Stimulated activated CD4-positive, alpha-beta T cell treated with anti-CD3 and anti-CD28 coated beads, Interleukin-4, amount 100 ng/mL, for 24 hours (primary cell): Measurements from ENCODE around the gene PTTG1IP2.

Source experiments
- DNase-seq: peaks from one replicate; pipeline ENCODE4 v3.0.0-alpha.2; 2020

PTTG1IP2 gene

DNA sequence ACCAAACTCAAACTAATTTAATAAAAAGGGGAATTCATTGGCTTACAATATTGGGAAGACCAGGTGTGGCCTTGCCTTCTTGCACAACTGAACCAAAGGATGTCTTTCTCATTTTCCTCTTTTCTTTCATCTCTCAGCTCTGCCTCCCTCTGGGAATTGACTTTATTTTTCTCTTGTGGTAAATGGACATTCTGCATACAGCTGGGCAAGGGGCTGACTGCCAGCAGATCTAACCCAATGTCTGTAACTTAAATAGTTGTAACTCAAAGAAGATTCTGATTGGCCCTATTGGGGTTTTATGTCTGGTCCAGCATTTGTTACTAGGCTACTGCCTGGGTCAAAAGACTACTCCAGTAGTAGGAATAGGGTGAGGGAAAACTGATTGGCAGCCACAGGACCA, 15.3 kb downstream of the PTTG1IP2 start:
- DNase-seq, result no peak

DNA sequence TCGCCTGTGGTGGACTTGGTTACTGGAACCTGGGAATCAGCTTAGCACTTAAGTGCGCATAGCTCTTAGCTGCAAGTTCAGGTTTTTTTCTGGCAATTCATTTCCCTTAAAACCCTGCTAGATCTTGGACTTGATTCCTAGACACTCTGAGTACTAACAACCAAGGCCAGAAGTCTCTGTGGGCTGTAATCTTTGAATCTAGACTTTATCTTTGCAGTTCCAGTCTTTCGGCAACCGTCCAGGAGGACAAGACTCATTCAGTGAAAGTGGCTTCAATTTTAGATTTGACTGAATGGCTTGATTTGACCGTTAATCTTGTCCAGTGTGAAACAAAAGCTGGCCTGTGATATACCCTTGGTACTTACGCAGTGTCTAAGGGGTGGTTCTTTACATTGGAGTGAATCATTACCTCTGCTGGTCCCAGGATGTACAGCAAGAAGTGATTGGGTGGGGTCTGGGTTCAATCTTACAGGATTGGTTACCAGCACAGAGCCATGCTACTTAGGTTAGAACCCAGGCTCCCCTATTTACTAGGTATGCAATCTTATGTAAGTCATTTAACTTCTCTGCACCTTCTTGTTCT, 16.4 kb downstream of the PTTG1IP2 start:
- DNase-seq, result no peak

DNA sequence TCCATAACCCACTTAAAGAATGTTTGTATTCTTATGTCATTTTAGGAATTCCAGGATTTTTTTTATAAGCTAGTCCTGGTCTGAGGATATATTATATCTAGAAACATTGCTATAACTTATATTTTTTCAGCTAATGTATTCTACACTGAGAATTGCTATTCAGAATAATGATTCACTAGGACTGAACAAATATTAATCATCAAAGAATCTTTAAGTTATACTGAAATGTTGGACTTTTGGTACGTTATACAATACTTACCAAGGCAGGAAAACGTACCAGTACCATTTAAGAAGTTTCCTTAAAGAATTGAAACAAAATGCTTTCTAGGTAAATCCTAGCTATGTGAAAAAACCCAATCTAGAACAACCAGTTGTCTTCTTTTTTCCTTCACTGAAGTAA, 18.4 kb downstream of the PTTG1IP2 start:
- no peak for DNase-seq

DNA sequence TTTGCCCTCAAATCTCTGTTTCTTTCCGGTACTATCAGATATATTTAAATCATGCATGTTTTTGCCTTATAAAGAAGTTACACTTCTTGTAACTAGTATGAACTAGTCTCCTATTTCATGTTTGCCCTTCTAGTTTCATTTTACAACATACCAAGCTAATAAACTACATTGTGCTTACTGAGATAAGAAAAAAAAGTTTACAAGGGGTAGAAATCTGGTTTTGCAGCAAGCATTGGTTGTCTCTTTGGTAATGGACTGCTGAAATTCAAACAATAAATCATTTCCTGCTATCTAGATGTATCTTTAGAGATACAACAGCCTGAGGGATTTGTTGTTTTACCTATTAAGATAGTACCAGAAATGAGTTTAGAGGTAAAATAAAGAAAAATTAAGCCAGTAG, 18.8 kb downstream of the PTTG1IP2 start:
- DNase-seq, result no peak

DNA sequence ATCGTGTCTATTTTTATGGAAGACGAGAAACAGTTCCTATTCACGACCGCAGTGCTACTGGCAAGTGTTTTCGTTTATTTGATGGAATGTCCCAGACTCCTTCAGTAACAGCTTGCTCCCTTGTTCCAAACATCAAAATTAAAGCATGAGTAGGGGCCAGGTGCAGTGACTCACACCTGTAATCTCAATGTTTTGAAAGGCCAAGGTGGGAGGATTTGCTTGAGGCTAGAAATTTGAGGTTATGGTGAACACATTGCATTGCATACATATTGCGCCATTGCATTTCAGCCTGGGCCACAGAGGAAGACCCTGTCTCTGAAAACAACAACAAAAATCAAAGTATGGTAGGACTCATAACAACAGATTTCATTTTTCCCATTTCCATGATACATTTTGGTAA, 22.8 kb downstream of the PTTG1IP2 start:
- DNase-seq, result no peak

DNA sequence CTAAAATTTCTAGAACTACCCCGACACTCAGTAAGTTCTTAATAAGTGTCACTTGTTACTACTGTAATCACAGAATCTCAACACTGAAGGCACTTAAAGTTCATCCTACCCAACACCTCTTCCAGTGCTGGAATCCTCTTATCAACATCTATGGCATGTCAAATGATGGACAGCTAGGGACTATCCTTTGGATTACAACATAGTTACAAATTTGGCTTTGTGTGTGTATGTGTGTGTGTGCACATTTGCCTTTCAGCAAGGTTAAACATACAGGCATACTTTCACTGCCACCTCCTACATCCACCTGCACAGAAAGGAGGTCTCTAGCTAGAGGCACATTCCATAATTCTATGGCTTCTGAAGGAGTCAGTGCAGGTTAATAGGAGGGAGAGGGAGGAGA, 25.8 kb downstream of the PTTG1IP2 start:
- DNase-seq, result no peak

DNA sequence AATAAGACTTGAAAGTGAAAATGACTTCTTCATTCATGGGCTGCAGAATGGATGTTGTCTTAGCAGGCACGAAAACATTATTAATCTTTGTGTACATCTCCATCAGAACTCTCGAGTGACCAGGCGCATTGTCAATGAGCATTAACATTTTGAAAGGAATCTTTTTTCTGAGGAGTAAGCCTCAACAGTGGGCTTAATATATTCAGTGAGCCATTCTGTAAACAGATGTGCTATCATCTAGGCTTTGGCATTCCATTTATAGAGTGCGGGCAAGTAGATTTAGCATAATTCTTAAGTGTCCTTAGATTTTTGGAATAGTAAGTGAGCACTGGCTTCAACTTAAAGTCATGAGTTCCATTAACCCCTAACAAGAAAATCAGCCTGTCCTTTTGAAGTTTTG, 33.1 kb downstream of the PTTG1IP2 start:
- DNase-seq, result no peak

DNA sequence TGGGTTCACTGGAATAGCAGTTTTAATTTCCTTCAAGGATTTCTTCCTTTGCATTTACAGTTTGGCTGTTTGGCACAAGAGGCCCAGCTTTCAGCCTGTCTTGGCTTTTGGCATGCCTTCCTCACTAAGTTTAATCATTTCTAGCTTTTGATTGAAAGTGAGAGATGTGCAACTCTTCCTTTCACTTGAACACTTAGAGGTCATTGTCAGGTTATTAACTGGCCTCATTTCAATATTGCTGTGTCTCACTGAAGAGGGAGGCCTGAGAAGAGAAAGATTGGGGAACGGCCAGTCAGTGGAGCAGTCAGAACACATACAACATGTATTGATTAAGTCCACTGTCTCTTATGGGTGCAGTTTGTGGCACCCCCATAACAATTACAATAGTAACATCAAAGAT, 33.9 kb downstream of the PTTG1IP2 start:
- DNase-seq, result no peak

DNA sequence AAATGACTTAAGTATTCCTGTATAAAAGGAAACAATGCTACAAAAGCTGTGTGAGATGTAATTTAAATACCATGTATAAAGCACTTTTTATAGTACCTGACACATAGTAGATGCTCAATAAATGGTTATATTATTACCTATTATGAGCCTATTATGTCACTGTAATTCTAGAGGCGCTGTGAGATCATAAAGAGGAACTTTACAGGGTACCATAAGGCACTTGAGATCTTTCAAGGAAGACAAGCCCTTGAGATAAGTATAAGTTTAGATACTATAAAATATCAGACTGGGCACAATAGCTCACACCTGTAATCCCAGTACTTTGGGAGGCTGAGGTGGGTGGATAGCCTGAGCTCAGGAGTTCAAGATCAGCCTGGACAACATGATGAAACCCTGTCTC, 38.3 kb downstream of the PTTG1IP2 start:
- DNase-seq, result no peak

DNA sequence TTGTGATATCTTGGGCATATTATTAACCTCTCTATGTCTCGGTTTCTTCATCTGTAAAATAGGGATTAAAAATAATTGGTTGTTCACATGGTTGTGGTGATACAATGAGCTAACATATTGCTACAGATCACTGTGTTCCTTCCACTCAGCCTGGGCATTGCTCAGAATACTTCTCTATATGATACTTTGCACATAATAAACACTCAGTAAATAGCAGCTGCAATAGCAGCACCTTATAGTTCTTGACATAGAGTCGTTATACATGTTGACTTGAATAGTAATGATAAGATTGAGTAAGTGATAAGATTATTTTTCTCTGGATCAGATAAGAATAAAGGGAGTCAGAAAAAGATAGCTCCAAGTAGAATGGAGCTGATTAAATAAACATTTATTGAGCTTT, 42.3 kb downstream of the PTTG1IP2 start:
- no peak for DNase-seq

DNA sequence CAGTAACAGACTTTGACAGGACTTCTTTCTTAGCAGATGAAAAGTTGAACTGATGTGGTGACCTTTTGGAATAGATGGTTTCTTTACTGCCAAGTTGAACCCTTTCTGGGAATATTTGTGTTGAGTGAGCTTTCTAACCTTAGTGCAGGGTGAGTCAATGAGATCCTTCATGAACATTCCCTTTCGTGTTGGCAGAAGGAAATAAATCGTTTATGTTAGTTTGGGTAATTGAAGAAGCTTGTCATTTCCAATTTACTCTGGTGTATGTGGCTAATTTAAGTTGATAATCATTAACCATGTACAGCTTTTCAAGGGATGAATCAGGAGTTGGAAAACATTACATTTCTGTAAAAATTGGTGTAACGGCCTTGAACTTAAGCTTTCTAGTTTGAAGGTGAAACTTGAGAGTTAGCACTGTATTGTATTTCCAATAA, 43.4 kb downstream of the PTTG1IP2 start:
- no peak for DNase-seq

DNA sequence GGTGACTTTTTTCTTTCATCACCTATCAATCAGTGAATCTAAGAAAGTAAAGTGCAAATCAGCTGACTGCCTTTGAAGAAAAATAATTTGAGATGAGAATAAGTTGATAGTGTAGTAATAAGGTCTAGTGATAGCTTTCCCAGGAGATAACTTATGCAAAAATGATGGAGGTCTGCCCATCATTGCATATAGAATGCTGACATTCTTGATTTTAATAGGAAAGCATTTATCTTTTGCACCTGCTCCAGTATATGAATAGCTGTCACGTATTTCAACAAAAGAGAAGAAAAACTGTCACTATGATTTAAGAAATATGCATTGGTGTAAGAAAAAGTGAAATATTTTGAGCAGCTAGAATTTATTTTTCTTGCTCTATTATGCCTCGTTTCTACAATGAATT, 46.8 kb downstream of the PTTG1IP2 start:
- DNase-seq, result no peak

DNA sequence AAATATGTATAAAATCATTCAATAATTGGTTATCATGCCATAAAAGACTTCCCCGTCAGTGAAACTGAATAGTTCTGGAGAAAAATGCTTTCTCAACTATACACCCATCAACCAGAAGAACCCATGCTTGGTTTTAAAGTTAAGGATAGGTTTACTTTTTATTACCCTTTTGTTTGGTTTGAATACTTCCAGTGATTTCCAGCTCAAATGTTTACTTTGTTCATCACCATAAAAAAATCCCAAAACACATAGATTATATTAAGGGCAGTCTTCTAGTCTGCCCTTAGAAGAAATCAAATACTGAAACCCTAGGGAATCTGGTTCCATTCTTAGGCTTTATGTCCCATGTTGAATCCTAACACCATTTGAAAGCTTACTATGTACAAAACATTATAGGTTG, 49.2 kb downstream of the PTTG1IP2 start:
- DNase-seq, result no peak

DNA sequence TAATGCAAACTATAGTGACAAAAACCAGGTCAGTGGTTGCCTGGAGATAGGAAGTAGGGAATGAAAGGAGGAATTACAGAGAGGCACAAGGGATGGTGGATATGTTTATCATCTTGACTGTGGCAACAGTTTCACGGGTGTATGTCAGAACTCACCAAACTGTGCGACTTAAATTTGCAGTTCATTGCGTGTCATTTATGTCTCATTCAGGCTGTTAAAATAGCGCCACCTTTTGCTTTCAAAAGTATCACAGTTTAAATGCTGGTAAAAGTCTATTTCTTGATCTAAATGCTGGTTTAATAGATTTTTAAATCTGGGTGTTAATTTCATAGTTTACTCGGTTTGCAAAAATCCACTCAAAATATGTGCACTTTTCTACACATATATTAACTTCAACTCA, 51.0 kb downstream of the PTTG1IP2 start:
- no peak for DNase-seq

DNA sequence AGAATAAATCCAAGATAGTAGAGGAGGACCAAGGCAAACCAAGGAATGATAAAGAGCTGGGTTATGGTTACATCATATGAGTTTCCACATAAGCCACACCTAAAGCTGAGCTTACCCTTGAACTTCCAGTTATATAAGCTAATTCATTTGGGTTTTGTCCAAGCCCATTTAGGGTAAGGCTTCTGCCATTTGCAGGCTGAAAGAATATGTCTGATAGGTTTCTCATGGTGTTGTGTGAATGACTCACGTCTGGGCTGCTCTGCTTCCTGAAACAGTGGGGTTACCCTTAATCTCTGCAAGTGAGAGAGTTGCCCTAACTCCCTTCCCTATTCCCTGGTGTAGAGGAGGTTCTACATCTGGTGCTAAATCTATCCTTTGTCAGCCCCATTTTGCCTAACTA, 60.8 kb downstream of the PTTG1IP2 start:
- no peak for DNase-seq

DNA sequence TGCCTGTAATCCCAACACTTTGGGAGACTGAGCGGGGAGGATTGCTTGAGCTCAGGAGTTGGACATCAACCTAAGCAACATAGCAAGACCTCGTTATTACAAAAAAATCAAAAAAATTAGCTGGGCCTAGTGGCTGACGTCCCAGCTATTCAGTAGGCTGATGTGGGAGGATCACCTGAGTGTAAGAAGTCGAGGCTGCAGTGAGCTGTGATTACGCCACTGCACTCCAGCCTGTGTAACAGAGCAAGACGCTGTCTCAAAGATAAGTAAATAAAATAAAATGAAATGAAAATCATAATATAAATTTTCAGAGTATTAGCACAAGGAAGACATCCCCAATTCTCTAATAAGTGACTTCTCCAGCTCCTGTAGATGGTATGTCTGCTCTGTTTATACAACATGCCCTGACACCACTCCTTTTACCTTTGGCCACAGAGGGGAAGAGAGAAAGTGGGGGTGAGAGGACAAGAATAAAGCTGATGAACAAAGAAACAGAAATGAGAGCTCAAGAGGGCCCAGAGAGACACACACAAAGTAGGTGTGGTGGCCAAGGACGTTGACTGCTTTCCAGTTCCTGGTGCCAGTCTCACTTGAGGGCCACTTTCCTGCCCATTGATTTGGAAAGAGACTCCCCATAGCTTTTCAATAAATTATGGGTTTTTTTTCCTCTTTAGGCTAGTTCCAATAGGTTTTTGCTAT, 62.9 kb downstream of the PTTG1IP2 start:
- no peak for DNase-seq

DNA sequence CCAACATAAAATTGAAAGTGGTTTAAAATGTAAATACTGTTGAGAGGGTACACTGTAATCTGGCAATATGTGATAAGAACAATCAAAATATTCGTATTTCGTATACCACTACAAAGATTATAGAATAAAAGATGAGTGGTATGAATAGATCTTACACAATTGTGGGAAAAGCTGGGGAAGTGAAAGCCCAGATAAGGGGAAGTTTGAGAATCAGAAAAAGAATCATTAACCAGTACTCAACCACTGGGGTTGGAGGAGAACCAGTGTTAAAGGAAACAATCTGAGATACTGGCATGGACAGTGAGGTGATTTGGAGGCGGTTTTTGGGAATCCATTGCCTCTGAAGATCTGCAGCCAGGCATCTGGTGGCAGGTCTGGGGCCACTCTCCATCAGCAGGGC, 67.0 kb downstream of the PTTG1IP2 start:
- DNase-seq, result no peak

DNA sequence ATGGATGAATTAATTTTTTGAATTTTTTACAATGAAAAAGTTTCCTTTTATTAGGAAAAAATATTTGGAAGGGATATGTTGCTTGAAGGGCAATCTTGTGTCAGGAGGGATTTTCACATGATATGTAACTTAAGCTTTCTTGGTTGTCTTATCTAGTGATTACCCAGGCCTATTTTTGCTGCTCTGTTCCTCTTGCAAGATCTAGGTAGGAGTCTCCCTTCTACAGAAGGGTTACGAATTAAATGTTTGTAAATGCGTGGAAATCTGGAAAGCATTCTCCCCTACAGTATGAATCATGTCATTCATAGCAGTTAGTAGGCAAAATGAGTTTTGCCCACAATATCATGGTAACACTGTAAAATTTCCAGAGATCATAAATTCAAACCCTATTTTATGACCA, 69.0 kb downstream of the PTTG1IP2 start:
- DNase-seq, result no peak

DNA sequence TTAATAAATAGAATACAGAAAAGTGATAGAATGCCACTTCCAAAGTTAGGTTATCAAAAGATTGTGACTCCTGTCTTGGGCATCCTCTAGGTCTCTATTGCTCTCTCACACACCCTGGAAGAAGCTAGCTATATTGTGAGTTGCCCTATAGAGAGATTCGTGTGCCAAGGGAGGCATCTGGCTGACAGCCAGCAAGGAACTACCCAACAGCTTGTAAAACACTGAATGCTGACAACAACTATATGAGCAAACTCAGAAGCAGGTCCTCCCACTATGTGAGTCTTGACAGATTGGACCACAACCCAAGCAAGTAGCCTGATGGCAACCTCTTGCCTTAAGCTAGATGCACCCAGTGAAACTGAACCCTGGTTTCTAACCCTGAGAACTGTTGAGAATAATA, 71.0 kb downstream of the PTTG1IP2 start:
- no peak for DNase-seq

DNA sequence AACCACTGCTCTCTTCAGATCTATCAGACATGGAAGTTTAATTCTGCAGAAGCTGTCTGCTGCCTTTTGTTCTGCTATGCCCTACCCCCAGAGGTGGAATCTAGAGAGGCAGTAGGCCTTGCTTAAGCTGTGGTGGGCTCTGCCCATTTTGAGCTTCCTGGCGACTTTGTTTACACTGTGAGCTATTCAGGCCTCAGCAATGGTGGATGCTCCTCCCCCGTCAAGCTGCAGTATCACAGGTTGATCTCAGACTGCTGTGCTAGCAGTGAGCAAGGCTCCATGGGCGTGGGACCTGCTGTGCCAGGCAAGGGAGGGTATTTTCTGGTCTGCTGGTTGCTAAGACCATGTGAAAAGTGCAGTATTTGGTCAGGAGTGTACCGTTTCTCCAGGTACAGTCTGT, 81.6 kb downstream of the PTTG1IP2 start:
- DNase-seq, result no peak

DNA sequence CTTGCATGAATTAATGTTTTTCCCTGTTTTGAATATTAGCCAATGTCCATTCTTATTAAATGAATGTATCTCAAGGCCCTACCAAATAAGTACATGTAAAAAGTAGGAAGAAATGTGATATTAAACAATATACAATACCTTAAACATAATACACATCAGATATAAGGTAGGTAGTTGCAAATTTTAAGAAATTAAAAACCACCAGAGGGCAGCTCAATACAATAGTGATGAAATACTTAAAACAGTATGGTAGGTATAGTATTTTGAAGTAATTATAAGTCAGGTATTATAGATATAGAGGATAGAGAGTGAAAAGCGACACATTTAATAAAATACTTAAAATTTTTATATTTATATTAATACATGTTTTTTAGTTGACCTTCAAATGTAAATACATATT, 83.1 kb downstream of the PTTG1IP2 start:
- no peak for DNase-seq

DNA sequence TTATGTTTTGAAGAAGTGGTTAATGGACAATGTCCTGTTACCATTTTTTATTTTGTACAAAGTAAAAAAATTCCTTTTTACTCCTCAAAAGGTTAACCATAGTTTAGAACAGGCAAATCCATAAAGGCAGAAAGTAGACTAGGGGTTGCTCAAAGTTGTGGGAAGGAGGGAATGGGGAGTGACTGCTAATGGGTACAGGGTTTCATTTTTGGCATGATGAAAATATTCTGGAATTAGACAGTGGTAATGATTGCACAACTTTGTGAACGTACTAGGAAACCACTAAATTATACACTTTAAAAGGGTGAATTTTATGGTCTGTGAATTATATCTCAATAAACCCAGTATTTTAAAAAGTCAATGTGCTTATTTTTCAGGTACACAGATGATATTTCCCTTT, 91.3 kb downstream of the PTTG1IP2 start:
- DNase-seq, result no peak
